ENCODE measurements around the gene PRR35.

DNA sequence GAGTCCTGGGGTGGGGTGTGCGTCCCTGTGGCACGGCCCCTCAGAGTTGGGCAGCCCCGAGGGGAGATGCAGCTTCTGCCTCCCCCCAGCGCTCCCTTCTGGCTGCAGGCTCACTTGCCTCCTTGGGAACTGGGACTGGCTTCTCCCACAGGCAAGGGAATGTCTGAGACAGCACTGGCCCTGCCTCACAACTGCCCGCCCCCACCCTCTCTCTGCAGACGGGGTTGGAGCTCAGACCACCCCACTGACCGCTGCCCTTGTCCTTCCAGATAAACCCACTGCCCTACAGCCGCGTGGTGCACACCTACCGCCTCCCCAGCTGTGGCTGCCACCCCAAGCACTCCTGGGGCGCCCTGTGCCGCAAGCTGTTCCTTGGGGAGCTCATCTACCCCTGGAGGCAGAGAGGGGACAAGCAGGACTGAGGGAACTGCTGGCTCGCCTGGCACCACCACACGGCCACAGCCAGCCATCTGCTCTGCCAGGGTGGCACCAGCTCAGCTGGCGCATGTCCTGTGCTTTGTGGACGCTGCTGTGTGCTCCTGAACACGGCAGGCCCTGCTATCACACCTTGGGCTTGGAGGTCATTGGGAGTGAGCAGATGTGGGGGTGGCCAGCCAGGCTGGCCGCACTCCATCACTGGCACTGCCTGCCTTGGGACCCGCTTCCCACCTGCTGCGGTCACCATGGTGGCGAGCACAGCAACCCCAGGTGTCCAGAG, 22.6 kb downstream of the PRR35 start:
- TF ChIP-seq CTCF (conservative IDR thresholded peaks at IDR 0.05; ENCODE audit: low read depth, low read length): no peak
- TF ChIP-seq POLR2A (IDR thresholded peaks at IDR 0.05; ENCODE audit: low read depth, low read length): no peak
- no peak for TF ChIP-seq CEBPB (IDR thresholded peaks at IDR 0.05; ENCODE audit: low read depth, low read length)
- TF ChIP-seq CHD1 (IDR thresholded peaks at IDR 0.05; ENCODE audit: low read depth, low read length): no peak
- no peak for TF ChIP-seq RFX5 (IDR thresholded peaks at IDR 0.05; ENCODE audit: low read depth, low read length)
- no peak for TF ChIP-seq FOS (IDR thresholded peaks at IDR 0.05; ENCODE audit: low read depth, low read length)
- TF ChIP-seq USF2 (IDR thresholded peaks at IDR 0.05; ENCODE audit: low read depth, low read length): no peak
- TF ChIP-seq RCOR1 (IDR thresholded peaks at IDR 0.05; ENCODE audit: insufficient replicate concordance, low read length): no peak
- TF ChIP-seq SMC3 (IDR thresholded peaks at IDR 0.05; ENCODE audit: low read depth, low read length): no peak
- TF ChIP-seq RAD21 (IDR thresholded peaks at IDR 0.05; ENCODE audit: low read length): no peak
